ENCODE results near the gene ZNF600.
"Not testable (repeated sequence)": the region's sequence is repeated elsewhere in the genome, so short reads cannot be mapped to it uniquely, and the experiment has no call there.

ZNF600 gene

GRCh38 chr19:52741371-52741770 lies 45.2 kb downstream of the ZNF600 start:
- not testable (repeated sequence) for DNase-seq

GRCh38 chr19:52739576-52739975 lies 47.0 kb downstream of the ZNF600 start:
- no peak for DNase-seq

GRCh38 chr19:52735734-52736133 lies 50.9 kb downstream of the ZNF600 start:
- no peak for DNase-seq

- peak; percentile 100 for DNase-seq
Measured at GRCh38 chr19:52734893-52735661, 51.5 kb downstream of the ZNF600 start, which contains the start of gene ZNF611. TSS of gene ZNF611 (minus strand) at chr19:52735044. CDS start at chr19:52715894, 19,150 bp downstream.

GRCh38 chr19:52734331-52734892 lies 52.2 kb downstream of the ZNF600 start:
- DNase-seq: peak; percentile 5

- DNase-seq: not testable (repeated sequence)
Measured at GRCh38 chr19:52726051-52726450, 60.5 kb downstream of the ZNF600 start.

GRCh38 chr19:52725528-52725961 lies 61.0 kb downstream of the ZNF600 start:
- no peak for DNase-seq

- no peak for DNase-seq
Measured at GRCh38 chr19:52724701-52725514, 61.7 kb downstream of the ZNF600 start.

- DNase-seq: not testable (repeated sequence)
Measured at GRCh38 chr19:52723907-52724598, 62.5 kb downstream of the ZNF600 start.

- no peak for DNase-seq
Measured at GRCh38 chr19:52722062-52723003, 64.3 kb downstream of the ZNF600 start.

- not testable (repeated sequence) for DNase-seq
Measured at GRCh38 chr19:52720541-52720940, 66.0 kb downstream of the ZNF600 start.

GRCh38 chr19:52716522-52716921 lies 70.1 kb downstream of the ZNF600 start:
- no peak for DNase-seq

- peak; percentile 46 for DNase-seq
Measured at GRCh38 chr19:52715902-52716301, 70.7 kb downstream of the ZNF600 start.

- DNase-seq: not testable (repeated sequence)
Measured at GRCh38 chr19:52715330-52715729, 71.3 kb downstream of the ZNF600 start.

All from activated gamma-delta T cell treated with Interleukin-2 at 50 U/mL for 16 hours (primary cell).